Stimulated activated CD4-positive, alpha-beta T cell treated with anti-CD3 and anti-CD28 coated beads, Interleukin-1b, Interleukin-23, amount 100 ng/mL, for 24 hours (primary cell): ENCODE results near the gene MOB3B.

Experiments used
- DNase-seq, 4 experiments: peaks; one replicate each; pipeline ENCODE4 v3.0.0-alpha.2; 2020; ENCODE audit warnings: low read depth in 4 of 4, low spot score in 1 of 4

MOB3B gene

GRCh38 chr9:27541740-27542139 lies 12.1 kb upstream of the MOB3B start:
- DNase-seq: no peak

- DNase-seq: no peak
These were observed 10.9 kb upstream of the MOB3B start for GRCh38 chr9:27540502-27540901.

- DNase-seq: no peak
These were observed 10.1 kb upstream of the MOB3B start for GRCh38 chr9:27539479-27540441.

GRCh38 chr9:27538647-27539046 lies 9.0 kb upstream of the MOB3B start:
- no peak for DNase-seq

- DNase-seq: no peak
These were observed 8.1 kb upstream of the MOB3B start for GRCh38 chr9:27537756-27538155.

GRCh38 chr9:27537027-27537435 lies 7.4 kb upstream of the MOB3B start:
- no peak for DNase-seq

GRCh38 chr9:27536168-27536567 lies 6.6 kb upstream of the MOB3B start:
- no peak for DNase-seq

- no peak for DNase-seq
These were observed 6.1 kb upstream of the MOB3B start for GRCh38 chr9:27535701-27536118.

GRCh38 chr9:27534658-27535209 lies 5.1 kb upstream of the MOB3B start:
- DNase-seq: no peak

- DNase-seq: no peak
These were observed 4.5 kb upstream of the MOB3B start for GRCh38 chr9:27534131-27534530.

- DNase-seq: no peak
These were observed 3.7 kb upstream of the MOB3B start for GRCh38 chr9:27533311-27533710.

GRCh38 chr9:27532046-27532445 lies 2.4 kb upstream of the MOB3B start:
- no peak for DNase-seq

- no peak for DNase-seq
These were observed 1.5 kb upstream of the MOB3B start for GRCh38 chr9:27530915-27531755.

GRCh38 chr9:27528886-27529315 lies 713 bp downstream of the MOB3B start:
- DNase-seq: peak in 2 of 4 experiments; percentile 25 to 36

- peak; percentile 5 to 43 (median 24) for DNase-seq
These were observed 1.3 kb downstream of the MOB3B start for GRCh38 chr9:27528076-27528885.

- DNase-seq: no peak
These were observed 1.9 kb downstream of the MOB3B start for GRCh38 chr9:27527702-27528075.

- no peak for DNase-seq
These were observed 5.4 kb downstream of the MOB3B start, which contains the start of gene IFNK for GRCh38 chr9:27524236-27524635. Gene IFNK (plus strand): TSS chr9:27524290. CDS start chr9:27524337, 47 bp downstream.

GRCh38 chr9:27523141-27523540 lies 6.5 kb downstream of the MOB3B start:
- no peak for DNase-seq

- no peak for DNase-seq
These were observed 8.6 kb downstream of the MOB3B start for GRCh38 chr9:27520986-27521385.
